IPS DF 19.7 (cell line): ENCODE data around the gene WIF1.
A peak's percentile ranks its signal among the peaks of the same experiment; 100 is the strongest.

Source experiments
- DNase-seq: peaks from one replicate; pipeline ENCODE4 v3.0.0-alpha.2; 2013; ENCODE audit warnings: low read depth, low spot score

WIF1 gene

DNA sequence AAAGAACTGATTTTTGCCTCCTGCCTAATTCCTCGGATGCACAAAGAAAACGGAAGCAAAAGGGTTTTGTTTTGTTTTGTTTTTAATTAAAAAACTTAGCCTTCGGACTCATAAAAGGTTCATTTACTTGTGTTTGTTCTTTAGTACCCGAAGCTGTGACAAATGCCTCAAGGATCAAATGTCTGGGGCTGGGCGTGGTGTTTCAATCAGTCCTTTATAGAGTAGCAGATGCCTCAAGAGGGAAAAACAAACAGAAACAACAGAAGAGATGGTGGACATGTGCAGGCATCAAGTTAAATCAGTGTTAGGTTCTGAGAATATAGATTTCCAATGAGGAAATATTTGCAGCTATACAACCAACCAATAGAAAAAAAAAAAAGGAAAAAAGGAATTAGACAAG is 1.6 kb upstream of the WIF1 start:
- DNase-seq, result no peak

DNA sequence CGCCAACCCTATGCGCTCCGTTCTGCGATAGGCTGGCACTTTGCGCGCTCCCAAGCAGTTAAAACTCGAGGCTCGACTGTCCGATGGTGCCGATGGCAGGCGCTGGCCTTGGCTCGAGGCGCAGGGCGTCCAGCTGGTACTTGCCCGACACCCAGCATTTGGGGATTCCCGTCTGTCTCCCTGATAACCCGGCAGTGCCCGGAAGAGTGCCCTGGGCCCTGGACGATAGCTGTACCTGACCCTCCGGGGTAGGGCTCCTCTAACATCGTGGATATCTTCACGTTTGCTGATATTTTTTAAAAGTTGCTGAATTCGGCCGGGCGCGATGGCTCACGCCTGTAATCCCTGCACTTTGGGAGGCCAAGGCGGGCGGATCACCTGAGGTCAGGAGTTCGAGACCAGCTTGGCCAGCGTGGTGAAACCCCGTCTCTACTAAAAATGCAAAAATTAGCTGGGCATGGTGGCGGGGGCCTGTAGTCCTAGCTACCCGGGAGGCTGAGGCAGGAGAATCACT is 908 bp upstream of the WIF1 start:
- no peak for DNase-seq

DNA sequence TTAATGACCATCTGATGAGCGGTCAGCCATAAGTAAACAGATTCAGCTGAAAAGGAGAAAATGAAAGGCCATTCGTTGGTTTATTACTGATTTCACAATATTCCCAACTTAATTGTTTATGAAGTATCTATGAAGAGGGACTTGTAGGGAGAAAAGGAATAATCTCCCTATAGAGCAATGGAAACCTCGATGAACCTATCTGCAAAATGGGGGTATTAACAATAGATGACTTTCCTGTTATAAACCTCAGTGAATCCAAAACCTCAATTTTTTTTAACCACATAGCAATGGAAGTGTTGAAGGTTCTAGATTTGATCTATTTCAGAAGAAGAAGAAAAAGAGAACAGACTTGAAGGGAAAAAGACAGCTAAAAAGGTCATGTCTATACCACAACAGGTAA is 2.0 kb downstream of the WIF1 start:
- DNase-seq, result no peak

DNA sequence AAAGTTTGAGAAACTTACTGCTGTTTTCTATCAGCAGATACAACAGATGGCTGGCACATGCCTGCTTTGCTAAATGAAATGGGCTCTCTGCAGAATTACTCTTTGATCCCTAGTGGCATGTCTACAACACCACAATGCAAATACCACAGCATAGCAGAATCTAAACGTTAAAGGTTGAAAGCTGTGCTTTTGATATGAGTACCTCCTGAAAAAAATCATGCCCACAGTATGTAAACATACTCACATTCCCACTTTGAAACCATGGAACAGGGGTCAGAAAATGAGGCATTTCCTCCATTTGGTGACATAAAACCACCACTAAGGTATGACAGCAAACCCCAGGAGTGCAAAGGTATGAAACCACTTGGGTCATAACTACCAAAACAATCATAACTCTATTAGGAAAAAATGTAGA is 7.5 kb downstream of the WIF1 start:
- DNase-seq, result no peak

DNA sequence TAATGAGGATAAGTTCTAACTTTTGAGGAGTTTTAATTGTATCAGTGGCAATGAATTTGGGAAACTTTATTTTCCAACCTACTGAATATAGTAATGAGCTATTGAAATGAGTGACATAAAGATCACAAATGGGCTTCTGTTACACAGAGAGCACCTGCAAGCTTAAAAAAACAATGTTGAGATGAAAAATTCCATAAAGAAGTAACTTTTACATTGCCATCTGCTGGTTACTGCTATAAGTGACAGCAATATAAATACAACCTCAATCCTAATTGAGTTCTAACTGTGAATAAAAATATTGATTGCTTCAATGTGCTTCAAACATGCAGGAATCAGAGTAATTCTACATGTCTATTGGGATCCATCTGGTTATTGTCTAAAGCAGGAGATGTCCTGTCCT is 14.2 kb downstream of the WIF1 start:
- no peak for DNase-seq

DNA sequence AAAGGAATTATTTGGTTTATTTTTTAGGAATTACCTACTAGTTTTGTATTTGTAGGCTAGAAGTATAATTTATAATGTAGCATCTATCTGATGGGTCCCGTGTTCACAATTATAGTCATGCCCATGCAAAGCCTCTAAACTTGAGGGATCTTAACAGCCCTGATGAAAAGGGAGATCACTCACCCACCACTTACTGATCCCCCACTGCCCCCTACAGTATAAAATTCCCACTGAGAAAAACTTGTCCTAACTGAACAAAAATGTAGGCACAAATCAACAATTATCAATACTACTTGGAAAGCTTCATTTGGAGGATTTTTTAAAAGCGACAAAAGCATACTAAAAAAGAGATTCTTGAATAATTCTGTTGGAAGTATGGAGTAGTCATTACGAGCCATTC is 21.0 kb downstream of the WIF1 start:
- peak; percentile 45 for DNase-seq

DNA sequence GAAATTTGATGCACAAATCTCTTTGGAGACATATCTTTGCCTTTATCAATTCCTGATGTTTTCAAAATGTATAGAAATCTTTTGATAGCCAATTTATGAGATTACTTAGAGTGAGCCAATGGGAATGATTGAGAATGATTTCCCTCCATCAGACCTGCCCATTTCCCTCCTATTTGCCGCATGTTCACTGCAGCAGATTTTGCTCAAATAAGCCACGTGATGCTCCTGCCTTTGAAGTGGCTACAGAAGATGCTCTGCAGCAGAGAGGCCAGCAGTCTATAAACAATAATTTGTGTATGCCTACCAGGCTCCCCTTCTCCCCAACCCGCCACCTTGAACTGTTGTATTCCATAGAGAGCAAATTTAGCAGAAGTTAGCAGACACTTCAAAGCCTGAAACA is 21.9 kb downstream of the WIF1 start:
- no peak for DNase-seq

DNA sequence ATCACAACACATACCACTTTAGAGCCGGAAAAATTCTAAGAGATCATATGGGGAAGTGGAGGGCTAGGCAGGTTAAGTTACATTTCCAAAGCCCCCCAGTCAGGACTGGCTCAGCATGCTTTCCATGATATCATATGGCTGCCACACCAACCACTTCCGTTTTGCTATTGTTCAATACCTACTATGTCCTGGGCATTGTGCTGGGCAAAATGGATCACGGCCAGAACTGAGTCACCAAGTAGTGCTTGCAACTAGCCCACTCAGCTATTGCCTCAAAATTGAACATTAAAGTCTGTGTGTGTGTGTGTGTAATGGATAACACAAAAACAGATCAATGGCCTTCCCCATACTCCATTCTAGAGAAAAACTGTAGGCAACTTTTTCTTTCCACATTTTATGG is 22.7 kb downstream of the WIF1 start:
- no peak for DNase-seq

DNA sequence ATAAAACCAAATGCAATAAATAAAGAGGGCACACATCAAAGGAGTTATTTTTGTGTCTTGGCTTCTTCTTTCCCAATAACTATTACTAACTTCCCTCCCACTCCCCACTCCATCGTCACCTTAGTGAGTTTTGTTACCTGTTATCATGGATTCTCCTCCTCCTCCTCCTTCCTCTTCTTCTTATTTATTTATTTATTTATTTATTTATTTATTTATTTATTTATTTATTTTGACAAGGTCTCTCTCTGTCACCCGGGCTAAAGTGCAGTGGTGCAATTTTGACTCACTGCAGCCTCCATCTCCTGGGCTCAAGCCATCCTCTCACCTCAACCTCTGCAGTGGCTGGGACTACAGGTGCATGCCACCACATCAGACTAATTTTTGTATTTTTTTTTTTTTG is 26.4 kb downstream of the WIF1 start:
- no peak for DNase-seq

DNA sequence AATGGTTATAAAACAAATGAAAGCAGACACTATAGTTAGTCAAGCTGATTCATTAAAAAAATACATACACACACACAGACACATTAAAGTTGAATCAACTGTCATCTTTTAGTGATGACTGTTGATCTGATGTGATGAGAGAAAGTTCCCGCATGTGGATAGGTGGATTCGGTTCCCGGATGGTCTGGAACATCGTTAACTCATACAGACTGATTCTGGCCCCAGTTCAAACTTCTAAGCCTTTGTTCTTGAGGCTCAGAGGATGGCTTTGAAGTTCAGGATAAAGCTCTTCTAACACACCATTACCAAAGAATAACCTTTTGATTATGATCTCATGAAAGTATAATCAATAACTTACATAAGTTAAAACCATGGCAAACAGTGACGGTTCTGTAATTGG is 27.5 kb downstream of the WIF1 start:
- no peak for DNase-seq

DNA sequence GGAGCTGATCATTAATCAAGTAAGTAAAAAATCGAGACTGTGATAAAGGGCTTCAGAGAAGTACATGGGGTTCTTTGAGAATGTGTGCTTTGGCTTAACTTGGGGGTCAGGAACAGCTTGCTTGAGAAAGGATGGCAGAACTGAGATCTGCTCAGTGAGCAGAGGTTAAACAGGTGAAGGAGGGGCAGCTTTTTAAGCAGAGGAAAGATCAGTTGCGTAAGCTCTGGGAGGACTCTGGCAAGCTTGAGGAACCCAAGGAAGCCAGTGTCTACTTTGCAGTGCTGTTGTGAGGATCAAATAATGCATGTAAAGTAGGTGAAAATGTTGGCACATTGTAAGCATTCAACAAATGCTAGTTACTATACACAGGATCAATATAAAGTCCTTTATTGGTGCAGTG is 30.6 kb downstream of the WIF1 start:
- DNase-seq, result no peak

DNA sequence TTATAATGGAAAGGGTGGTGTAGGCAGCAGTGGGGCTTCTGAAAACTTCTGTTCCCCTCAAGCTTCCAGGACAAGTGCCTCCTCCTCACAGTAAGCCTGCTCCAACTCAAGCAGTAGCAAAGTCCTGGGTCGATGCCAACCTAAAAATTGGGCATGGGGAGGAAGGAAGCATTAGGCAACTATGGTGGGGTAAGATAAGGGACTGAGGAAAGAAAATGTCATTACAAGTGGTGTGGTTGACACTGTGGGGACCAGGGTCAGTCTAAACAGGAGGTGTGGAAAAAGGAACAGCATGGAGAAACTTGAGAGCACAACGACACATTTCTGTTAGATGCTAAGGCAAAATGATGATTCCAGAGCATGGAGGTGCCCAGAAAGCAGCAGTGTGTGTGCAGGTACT is 34.9 kb downstream of the WIF1 start:
- no peak for DNase-seq

DNA sequence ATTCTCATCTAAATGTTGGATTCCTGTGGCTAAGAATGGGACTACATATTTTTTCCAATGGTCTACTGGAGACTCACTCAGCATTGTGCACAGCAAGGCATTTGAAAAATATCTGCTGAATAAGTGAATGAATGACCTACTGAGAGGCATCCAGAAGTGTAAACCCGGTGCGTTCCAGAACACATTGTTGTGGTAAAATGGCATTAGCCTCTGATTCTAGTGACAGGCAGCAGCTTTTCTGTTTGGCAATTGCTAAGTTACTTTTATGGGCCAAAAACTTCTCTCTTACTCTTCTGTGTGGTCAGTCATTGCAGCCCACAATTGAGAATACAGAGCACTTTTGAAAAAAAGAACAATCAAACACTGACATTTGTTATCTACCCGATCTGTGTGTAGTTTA is 36.5 kb downstream of the WIF1 start:
- DNase-seq, result no peak

DNA sequence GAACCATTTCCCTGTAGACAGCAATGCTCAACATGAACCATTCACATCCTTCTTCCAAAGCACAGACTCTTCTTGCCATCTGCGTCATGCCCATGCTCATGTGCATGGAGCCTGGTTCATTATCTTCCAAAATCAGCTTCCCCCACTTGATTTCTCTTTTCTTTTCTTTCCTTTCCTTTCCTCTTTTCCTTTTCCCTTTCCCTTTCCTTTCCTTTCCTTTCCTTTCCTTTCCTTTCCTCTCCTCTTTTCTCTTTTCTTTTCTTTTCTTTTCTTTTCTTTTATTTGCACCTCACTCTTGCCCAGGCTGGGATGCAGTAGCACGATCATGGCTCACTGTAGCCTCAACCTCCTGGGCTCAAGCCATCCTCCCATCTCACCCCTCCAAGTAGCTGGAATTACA is 37.5 kb downstream of the WIF1 start:
- DNase-seq, result no peak

DNA sequence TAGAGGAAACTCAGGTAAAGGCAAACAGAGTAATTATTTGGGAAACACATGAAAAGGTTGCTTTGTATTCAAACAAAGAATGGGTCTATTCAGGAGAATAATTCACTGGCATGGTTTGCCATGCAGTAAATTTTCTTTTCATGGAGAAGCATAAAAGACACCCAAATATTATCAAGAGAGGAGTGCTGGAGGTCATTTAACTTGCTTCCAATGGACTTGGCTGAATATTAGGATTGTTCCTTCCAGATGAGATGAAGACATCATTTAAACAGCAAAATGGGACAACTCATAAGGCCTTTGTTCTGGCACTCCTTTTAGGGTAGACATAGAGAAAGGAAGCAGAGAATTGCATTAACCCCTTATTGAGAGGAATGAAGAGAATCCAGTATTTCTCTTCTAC is 38.7 kb downstream of the WIF1 start:
- no peak for DNase-seq

DNA sequence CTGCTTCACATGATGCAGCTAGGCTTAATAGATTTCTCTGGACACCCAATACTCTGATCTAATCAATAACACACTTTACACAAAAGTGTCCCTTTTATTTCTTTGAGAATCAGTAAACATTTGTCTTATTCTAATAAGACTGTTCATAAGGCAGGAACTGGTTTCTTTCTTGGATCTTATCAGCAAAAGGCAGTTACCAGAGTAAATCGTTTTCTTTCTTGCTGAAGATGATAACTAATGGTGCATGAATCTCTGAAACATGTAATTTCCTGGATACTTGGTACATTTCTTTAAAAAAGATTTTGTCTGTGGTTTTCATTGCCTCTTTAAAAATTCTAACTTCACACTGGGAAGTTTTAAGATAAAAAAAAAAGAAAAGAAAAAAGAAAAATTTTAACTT is 39.6 kb downstream of the WIF1 start:
- DNase-seq, result no peak

DNA sequence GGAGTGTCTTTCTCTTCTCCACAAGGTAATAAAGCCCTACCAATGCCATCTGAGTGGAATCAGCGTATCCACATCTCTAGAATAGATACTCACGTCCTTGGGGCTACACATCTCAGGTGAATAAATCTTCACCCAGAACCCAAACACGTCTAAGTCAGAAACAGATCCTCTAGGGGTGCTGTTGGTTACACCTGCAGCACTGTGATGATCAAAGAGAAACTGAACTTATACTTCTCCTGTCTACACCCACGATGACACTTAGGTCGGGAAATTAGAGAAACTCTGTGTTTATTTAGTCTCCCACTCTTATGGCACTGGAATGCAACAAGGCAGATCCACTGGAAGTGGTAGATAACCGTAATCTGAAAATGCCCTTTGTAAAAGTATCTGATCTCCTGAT is 46.2 kb downstream of the WIF1 start:
- DNase-seq, result peak; percentile 7

DNA sequence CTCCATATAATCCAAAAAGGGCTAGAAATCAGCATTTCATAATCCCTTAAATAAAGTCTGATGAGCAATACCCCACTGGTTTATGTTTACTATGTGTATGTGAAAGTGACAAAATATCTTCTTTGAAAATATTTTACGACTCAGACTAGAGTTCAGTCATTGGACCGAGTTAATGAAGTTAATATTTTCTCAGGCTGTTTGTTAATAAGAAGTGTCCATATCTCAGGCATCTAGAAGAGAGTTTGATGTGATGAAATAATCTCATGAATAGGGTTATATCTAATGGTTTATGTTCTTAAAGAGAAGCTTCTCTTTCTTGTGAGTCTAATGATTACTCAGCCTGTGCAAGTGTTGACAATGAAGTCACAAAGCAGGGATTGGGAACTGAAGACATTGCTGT is 51.8 kb downstream of the WIF1 start:
- DNase-seq, result no peak

DNA sequence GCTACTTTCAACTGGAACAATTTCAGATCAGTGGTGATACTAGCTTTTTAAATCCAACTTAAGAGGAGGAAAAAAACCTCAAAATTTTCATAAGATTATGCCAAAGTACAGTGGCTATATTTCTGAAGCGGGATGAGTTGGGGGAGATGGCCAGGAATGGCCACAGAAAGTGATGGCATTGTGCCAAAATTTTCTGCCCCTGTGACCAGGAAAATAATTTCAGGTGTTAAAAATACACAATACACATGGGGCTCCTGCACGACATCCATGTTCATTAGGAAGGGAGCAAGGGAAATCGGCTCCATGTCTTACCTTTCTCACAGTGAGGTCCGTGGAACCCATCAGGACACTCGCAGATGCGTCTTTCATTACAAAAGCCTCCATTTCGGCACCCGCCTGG is 53.7 kb downstream of the WIF1 start:
- no peak for DNase-seq

DNA sequence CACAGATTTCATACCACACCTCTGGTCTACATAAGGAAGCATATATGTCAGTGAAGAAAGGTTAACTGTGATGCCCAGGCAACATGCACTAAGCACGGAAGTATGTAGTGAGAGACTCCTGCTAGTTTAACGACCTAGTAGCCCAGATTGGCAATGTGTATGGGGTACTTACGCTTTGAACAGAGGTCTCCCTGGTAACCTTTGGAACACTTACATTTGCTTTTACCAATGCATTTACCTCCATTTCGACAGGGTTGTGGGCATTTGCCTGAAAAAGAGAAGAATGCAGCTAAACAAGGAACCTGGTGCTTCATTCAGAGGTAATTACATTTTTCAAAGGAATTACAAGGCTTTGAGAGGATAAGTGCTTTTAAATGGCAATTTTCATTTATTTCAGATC is 65.2 kb downstream of the WIF1 start:
- peak; percentile 68 for DNase-seq

DNA sequence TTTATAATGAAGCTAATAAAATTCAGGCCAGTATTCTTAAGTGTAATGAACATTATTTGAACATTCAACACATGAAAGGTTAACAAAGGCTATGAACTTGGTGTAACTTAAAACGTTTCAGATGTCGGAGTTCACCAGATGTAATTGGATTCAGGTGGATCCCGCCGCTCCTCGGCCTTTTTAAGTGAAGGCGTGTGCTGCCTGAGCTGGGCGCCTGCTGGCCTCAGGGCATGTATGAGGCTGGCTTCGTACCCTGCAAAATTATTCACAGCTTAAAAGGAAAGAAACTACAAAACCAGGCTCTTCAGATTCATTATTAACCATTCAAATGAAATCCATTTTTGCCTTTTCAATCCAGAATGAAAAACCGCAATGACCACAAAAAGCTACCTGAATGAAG is 69.9 kb downstream of the WIF1 start:
- DNase-seq, result no peak

DNA sequence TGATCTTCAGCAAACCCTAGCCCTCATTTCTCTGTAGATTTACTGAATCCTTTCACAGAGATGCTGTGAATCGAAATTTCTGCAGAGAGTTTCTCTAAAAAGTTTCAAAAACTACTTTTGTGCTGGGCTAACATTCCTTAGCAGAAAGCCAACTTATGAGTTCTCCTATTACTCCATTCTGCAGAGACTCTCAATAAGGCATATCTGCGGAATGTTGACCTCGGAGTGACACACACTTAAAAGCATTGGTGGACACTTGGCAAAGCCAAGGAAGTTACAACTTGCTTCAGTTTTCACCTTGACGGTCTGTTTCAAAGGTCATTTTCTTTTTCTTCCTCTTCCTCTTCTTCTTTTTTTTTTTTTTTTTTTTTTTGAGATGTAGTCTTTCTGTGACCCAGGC is 75.8 kb downstream of the WIF1 start:
- no peak for DNase-seq

DNA sequence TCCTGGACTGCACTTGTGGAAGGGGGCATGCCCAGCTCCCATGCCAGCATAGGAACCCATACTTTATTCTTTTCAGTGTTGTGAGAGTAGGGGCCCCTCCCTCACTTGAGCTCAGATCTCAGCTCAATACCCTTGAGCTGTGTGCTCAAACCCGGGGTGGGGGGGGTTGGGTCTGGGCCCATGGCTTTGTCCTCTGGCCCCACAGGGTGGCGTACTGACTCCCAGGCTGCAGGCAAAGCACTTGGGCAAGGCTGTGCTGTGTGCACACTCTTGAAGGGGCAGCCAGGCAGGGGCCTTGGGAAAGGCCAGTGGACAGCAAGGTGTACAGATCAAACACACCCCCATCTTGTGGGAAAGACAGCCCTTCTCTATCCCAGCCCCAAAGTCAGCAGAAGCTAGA is 81.8 kb downstream of the WIF1 start:
- no peak for DNase-seq

DNA sequence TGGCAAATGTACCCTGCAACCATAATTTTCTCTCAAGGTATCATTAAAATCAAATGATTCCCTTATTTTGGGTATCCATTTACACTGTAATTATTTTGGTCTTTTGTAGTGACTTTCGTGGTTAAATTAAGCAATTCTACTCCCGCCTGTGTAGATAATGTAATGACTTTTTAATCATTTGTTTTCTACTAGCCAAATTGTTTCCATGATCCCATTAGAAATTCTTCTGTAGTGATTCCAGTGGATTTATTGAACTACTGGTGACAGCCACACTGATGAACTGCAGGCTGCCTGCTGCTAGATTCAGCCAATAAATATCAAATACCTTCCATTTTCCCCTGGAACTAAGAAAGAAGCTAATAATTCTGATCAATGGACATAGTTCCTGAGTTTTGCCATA is 96.0 kb downstream of the WIF1 start:
- no peak for DNase-seq

DNA sequence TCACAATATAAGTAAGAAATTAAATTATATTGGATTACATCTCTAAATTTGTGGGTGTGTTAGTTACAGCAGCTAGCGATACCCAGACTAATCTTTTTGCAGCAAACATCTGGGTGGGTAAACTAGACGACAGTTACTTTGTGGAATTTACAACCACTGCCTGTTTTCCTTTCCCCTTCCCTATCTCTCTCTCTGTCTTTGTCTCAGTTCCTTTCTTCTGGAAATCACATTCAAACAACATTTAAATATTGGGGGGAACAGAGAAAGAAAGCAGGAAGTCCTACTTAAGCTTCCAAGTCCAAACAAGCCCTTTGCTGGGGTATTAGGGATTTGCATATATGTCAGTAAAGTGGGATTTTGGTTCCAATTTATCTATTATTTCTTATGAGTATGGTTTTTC is 97.6 kb downstream of the WIF1 start:
- DNase-seq, result peak; percentile 3
